SH-SY5Y (cell line): ENCODE measurements around the gene ESRRB.

Source experiments
- GATA2 ChIP-seq: IDR thresholded peaks from 2 replicates; pipeline ENCODE4 v1.6.1; 2011; ENCODE audit warnings: mild to moderate bottlenecking, low read depth, low read length
- GATA3 ChIP-seq: IDR thresholded peaks from 2 replicates; pipeline ENCODE4 v1.6.1; 2011; ENCODE audit warnings: low read depth, mild to moderate bottlenecking, low read length, moderate library complexity

ESRRB gene

GRCh38 chr14:76339728-76340615 is 36.0 kb upstream of the ESRRB start:
- peak; percentile 53 for TF ChIP-seq GATA2
- TF ChIP-seq GATA3 = no peak

GRCh38 chr14:76343386-76343785 is 32.6 kb upstream of the ESRRB start:
- TF ChIP-seq GATA3 (no peak), GATA2 (no peak)

- TF ChIP-seq GATA3 (no peak), GATA2 (no peak)
Measured at GRCh38 chr14:76346391-76347160, 29.4 kb upstream of the ESRRB start.

- TF ChIP-seq GATA3 (no peak), GATA2 (no peak)
Measured at GRCh38 chr14:76348898-76349297, 27.0 kb upstream of the ESRRB start.

GRCh38 chr14:76349993-76350392 is 25.9 kb upstream of the ESRRB start:
- no peak for TF ChIP-seq GATA2
- TF ChIP-seq GATA3 = no peak

GRCh38 chr14:76350671-76351070 is 25.3 kb upstream of the ESRRB start:
- TF ChIP-seq GATA3 (no peak), GATA2 (no peak)

GRCh38 chr14:76351941-76352340 is 24.0 kb upstream of the ESRRB start:
- TF ChIP-seq GATA3 = no peak
- TF ChIP-seq GATA2 = no peak

- TF ChIP-seq GATA3 (no peak), GATA2 (no peak)
Measured at GRCh38 chr14:76352639-76353281, 23.2 kb upstream of the ESRRB start.

GRCh38 chr14:76354310-76354709 is 21.6 kb upstream of the ESRRB start:
- TF ChIP-seq GATA3 (no peak), GATA2 (no peak)

GRCh38 chr14:76355771-76356170 is 20.2 kb upstream of the ESRRB start:
- TF ChIP-seq GATA2 = no peak
- TF ChIP-seq GATA3 = no peak

- peak; percentile 37 for TF ChIP-seq GATA2
- TF ChIP-seq GATA3 = no peak
Measured at GRCh38 chr14:76371066-76371465, 4.9 kb upstream of the ESRRB start.

GRCh38 chr14:76373456-76373855 is 2.5 kb upstream of the ESRRB start:
- TF ChIP-seq GATA3 (no peak), GATA2 (no peak)

- no peak for TF ChIP-seq GATA3
- TF ChIP-seq GATA2 = no peak
Measured at GRCh38 chr14:76375484-76375883, 453 bp upstream of the ESRRB start.

GRCh38 chr14:76376409-76376877 is 506 bp downstream of the ESRRB start:
- TF ChIP-seq GATA2 (no peak), GATA3 (no peak)
